Peyer's patch (tissue), 4 donors: ENCODE results near the gene CRK. TPM values are rescaled to one million over a fixed set of nuclear protein-coding genes. Genes with fewer than 3 reads are reported as not detected.

Experiments used
- DNase-seq, 3 donors: peaks; one replicate each; pipeline ENCODE4 v3.0.0-alpha.2; 2017 to 2019
- H3K27ac ChIP-seq, 4 donors: fragments of 200-600 bp; sonication (generic); one replicate each; pipeline ENCODE4 v1.5.1; 2016 to 2019
- H3K27me3 ChIP-seq, 2 donors: fragments of 200-600 bp; sonication (generic); one replicate each; pipeline ENCODE4 v1.5.1; 2019
- H3K36me3 ChIP-seq, 3 donors: fragments of 200-600 bp; sonication (generic); one replicate each; pipeline ENCODE4 v1.5.1; 2016 to 2019
- H3K4me1 ChIP-seq, 4 donors: fragments of 200-600 bp; sonication (generic); one replicate each; pipeline ENCODE4 v1.5.1; 2016 to 2019
- H3K4me3 ChIP-seq, 4 donors: fragments of 200-600 bp; sonication (generic); 1 replicate in 3 of 4; 2 replicates in 1 of 4; pipeline ENCODE4 v1.5.1; 2016 to 2019; ENCODE audit warnings: mild to moderate bottlenecking in 1 of 4
- H3K9me3 ChIP-seq, 4 donors: fragments of 200-600 bp; sonication (generic); one replicate each; pipeline ENCODE4 v1.5.1; 2016 to 2019; ENCODE audit warnings: mild to moderate bottlenecking in 1 of 4
- POLR2A ChIP-seq, 2 donors: fragments of 450-650 bp; IDR thresholded peaks; one replicate each; pipeline ENCODE4 v1.5.1; 2017; ENCODE audit warnings: antibody characterized with exemption in 2 of 2, mild to moderate bottlenecking in 2 of 2, moderate library complexity in 2 of 2
- total RNA-seq, 4 donors: library from RNA; depleted of rRNA; stranded (reverse); fragments of >200 nt; gene quantifications; one replicate each; pipeline ENCODE4 v1.1.0, GENCODE V29; 2016
- TF ChIP-seq, protein P1 (sequence below), 6 experiments: fragments of 450-650 bp in 4 of 6; fragments of 200-600 bp in 2 of 6; sonication (generic) in 1 of 6; IDR thresholded peaks; one replicate each; pipeline ENCODE4 v1.5.1; 2017 to 2019; ENCODE audit warnings: antibody characterized with exemption in 6 of 6, mild to moderate bottlenecking in 3 of 6, moderate library complexity in 1 of 6

The CRK gene
- total RNA-seq, 4 donors from 2014 or later, result 33.0 to 66.2 (median 59.5) TPM

DNA sequence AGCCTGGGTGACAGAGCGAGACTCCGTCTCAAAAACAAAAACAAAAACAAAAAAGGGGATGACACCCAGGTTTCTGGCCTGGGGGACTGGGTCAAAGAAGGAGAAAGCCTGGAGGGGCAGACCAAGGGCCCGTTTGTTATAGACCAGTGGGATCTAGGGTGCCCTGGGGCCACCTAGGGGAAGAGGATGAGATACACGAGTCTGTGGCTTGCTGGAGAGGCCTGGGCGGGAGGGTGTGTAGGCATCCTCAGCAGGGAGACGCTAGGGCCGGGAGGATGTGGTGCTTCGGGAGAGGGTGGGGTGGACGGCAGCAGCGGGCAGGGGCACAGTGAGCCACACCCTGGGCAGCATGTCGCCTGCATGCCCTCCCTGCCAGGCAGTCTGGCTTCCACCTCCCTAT lies 17.1 kb upstream of the CRK start:
- Histone ChIP-seq H3K27me3 (no peaks in the 10 kb centered on the region), H3K36me3 (peaks cover 0 to 90% (median 0%) of the 10 kb centered on the region in 3 donors), H3K27ac (peak overlapping the region in 1 of 4 donors; percentile 51), H3K4me3 (no peak overlapping the region), H3K4me1 (peaks cover 0 to 3% (median 0%) of the 10 kb centered on the region in 4 donors), H3K9me3 (no peaks in the 10 kb centered on the region)
- no peak for TF ChIP-seq POLR2A (IDR thresholded peaks at IDR 0.05)
- TF ChIP-seq, protein P1, sequence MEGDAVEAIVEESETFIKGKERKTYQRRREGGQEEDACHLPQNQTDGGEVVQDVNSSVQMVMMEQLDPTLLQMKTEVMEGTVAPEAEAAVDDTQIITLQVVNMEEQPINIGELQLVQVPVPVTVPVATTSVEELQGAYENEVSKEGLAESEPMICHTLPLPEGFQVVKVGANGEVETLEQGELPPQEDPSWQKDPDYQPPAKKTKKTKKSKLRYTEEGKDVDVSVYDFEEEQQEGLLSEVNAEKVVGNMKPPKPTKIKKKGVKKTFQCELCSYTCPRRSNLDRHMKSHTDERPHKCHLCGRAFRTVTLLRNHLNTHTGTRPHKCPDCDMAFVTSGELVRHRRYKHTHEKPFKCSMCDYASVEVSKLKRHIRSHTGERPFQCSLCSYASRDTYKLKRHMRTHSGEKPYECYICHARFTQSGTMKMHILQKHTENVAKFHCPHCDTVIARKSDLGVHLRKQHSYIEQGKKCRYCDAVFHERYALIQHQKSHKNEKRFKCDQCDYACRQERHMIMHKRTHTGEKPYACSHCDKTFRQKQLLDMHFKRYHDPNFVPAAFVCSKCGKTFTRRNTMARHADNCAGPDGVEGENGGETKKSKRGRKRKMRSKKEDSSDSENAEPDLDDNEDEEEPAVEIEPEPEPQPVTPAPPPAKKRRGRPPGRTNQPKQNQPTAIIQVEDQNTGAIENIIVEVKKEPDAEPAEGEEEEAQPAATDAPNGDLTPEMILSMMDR (IDR thresholded peaks at IDR 0.05), result no peak
- no peak for DNase-seq

DNA sequence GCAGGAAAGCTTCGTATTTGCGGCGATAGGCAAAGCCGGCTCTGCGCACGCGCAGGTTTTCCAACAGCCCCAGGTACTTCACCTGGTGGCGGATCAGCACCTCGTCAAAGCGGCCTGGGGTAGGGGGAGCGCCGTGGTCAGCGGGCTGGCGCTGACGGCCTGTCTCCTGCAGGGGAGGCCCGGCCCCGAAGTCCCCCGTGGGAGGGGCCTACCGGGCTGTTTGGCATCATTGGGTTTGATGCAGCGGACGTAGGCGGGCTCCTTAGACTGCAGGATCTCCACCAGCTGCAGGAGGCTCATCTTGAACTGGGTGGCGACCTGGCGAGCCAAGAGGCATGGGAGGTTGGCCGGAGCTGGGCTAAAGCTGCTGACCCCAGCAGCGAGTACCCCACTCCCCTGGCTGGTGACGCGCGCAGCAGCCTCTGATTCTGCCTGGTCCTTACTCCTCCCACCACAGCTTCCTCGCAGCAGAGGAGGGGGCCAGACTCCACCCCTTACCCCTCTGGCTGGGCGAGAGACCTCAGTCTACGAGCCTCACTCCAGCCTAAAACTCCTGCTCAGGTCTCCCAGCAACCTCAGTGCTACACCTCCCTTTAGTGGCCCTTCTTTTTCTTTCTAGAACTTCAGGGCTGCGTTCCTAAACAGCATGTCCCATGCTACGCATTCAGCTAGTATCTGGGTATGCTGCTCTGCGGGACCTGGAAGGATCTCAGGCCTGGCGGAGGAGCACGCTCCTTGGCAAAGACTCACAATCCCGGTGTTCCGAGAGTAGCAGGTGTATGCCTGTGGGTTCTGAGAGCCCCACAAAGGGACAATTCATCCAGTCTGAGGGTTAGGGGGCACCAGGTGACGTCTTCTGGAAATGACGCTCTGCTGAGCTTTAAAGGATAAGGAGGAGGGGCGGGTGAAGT lies 16.1 kb upstream of the CRK start:
- Histone ChIP-seq H3K27ac (no peak overlapping the region), H3K36me3 (peaks cover 0 to 90% (median 0%) of the 10 kb centered on the region in 3 donors)
- DNase-seq, result no peak

DNA sequence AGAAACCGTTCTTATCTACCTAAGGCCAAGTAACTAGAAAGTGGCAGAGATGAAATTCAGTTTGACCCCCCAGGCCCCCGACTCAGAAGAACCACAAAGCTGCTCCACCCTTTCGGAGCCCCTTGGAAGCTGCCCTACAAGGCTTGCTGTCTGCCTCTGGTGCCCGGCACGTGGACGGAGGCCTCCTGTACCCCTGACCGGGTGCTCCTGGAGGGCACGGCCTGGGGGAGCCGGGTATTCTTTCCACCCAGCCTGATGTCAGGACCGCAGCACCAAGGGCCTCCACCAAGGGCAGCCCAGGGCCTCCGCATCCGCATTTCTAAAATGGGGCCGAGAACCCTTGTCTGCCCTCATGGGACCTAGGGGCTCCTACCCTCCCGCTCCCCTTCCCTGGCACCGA lies 15.5 kb upstream of the CRK start:
- peaks cover 0 to 92% (median 0%) of the 10 kb centered on the region in 3 donors for H3K36me3 ChIP-seq
- H3K4me1 ChIP-seq, result peaks cover 0 to 3% (median 0%) of the 10 kb centered on the region in 4 donors
- no peak for TF ChIP-seq POLR2A (IDR thresholded peaks at IDR 0.05)
- TF ChIP-seq, protein P1 (IDR thresholded peaks at IDR 0.05), result no peak
- no peak overlapping the region for H3K4me3 ChIP-seq
- H3K27me3 ChIP-seq, result no peaks in the 10 kb centered on the region
- DNase-seq, result no peak
- no peak overlapping the region for H3K27ac ChIP-seq
- no peaks in the 10 kb centered on the region for H3K9me3 ChIP-seq

More for the DNA sequence above, 16.1 kb upstream of the CRK start:
- TF ChIP-seq POLR2A (IDR thresholded peaks at IDR 0.05), result no peak
- TF ChIP-seq, protein P1 (IDR thresholded peaks at IDR 0.05), result no peak
- H3K4me3 ChIP-seq, result no peak overlapping the region
- H3K9me3 ChIP-seq, result no peaks in the 10 kb centered on the region
- H3K4me1 ChIP-seq, result peaks cover 0 to 3% (median 0%) of the 10 kb centered on the region in 4 donors
- H3K27me3 ChIP-seq, result no peaks in the 10 kb centered on the region

DNA sequence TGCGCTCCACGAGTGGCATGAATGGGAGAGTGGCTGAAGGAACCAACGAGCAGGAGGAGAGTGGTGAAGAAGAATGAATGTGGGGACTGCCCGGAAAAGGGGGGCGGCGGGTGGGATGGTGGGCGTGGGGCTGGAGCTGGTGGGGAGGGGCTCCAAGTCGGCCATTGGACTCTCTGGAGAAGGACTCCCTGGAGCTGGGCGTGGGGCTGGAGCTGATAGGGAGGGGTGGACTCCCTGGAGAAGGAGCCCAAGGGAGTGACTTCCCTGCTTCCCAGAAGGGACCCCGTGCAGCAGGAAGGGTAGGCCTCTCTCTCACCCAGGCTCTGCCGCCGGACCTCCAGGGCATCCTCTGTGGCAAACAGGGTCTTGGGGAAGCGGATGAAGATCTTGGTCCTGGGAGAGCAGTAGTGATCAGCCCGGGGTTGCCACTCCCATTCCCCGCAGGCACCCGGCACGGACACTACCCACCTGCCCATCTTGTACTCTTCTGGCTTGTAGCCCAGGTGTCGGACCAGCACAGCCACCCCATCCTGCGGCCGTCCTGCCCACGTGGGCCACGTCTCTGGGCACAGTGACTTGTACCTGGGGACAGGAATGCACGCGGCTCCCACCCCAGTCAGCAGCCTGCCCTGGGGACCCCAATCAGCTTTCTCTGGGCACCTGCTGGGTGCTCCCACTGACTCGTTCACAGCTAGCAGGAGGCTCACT lies 14.9 kb upstream of the CRK start:
- Histone ChIP-seq H3K27ac (no peak overlapping the region), H3K4me3 (no peak overlapping the region), H3K36me3 (peaks cover 0 to 92% (median 0%) of the 10 kb centered on the region in 3 donors), H3K9me3 (no peaks in the 10 kb centered on the region), H3K4me1 (peaks cover 0 to 3% (median 0%) of the 10 kb centered on the region in 4 donors), H3K27me3 (no peaks in the 10 kb centered on the region)
- no peak for DNase-seq
- TF ChIP-seq, protein P1 (IDR thresholded peaks at IDR 0.05), result no peak
- no peak for TF ChIP-seq POLR2A (IDR thresholded peaks at IDR 0.05)

DNA sequence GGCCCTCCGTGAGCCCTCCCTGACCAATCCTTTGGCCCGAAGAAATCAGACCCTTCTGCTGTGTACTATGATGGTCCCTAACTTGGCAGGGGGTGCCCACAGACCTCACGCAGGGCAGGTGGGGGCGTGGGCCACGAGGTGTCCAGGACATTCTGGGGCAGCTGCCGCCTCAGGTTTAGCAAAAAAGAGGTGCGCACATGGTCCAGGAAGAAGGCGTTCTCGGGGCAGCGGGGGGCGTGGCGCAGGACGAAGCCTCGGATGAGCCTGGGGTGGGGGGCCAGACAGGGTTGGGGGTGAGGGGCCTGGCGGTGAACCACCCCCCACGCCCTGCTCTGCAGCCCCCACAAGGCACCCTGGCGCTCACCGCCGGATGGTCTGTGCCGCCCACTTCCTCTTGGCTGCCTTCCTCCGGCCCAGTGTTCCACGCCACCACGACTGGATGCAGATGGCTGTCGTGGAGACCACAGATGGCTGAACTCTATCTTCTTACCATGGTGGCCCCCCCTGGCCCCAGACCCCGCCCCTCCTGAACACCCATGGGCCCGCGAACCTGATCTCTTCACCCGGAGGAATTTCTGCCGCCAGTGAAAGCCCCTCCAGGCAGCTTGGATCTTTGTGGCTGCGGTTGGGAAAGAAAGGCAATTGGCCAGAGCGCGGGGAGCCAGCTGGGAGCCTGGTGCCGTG lies 14.2 kb upstream of the CRK start:
- Histone ChIP-seq H3K36me3 (peaks cover 0 to 92% (median 0%) of the 10 kb centered on the region in 3 donors), H3K4me3 (no peak overlapping the region), H3K4me1 (peaks cover 0 to 3% (median 0%) of the 10 kb centered on the region in 4 donors), H3K9me3 (no peaks in the 10 kb centered on the region), H3K27me3 (no peaks in the 10 kb centered on the region), H3K27ac (no peak overlapping the region)
- no peak for DNase-seq
- TF ChIP-seq, protein P1 (IDR thresholded peaks at IDR 0.05), result no peak
- TF ChIP-seq POLR2A (IDR thresholded peaks at IDR 0.05), result no peak
